Measurements from ENCODE around the gene CLTC.

CLTC gene

DNA sequence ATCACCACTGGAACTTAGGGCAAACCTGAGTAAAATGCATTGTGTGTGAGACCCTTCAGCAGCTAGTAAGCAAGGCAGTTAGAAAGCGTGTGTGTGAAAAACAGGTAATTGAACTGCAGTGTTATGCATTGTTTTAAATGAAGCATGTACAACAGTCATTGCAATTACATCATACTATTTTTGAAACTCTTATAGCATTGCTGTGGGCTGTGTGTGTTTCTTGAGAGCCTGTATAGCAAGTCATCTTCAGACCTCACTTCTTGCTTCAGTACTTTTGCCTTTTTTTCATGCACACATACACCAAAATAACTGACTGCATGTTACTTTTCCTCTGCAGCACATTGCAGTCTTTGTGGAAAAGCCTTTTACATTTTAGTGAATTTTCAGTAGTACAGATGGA, 68.3 kb downstream of the CLTC start:
- no peak for DNase-seq

DNA sequence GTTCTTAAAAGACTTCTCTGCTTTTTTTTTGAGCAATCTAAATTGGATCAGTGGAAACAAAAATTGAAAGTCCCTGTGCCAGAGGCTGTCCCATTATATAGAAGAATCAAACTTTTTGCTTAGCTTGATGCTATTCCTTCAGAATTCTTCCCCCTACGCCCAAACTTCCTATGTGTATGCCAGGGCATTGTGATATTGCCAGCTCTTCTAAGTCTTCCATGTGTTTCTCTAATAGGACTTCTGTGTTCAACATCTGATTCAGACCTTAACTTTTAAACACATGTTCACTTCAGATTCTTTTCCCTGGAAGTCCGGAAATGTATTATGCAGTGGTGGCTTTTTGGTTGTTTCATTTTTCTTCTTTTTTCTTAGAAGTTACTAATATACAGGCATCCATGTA, 68.8 kb downstream of the CLTC start:
- DNase-seq = no peak

DNA sequence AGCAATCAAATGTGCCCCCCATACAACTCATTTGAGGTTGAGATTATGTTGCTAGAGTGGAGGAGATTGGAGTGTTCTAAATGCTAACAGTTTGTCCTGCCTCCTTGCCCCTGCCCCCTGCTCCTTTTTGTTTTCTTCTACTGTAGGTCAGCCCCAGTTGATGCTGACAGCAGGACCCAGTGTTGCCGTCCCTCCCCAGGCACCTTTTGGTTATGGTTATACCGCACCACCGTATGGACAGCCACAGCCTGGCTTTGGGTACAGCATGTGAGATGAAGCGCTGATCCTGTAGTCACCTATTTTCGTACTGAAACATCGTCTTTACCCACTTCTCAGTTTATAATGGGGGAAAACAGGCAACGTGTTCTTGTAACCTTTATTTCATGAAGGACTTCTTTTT, 73.9 kb downstream of the CLTC start:
- no peak for DNase-seq

DNA sequence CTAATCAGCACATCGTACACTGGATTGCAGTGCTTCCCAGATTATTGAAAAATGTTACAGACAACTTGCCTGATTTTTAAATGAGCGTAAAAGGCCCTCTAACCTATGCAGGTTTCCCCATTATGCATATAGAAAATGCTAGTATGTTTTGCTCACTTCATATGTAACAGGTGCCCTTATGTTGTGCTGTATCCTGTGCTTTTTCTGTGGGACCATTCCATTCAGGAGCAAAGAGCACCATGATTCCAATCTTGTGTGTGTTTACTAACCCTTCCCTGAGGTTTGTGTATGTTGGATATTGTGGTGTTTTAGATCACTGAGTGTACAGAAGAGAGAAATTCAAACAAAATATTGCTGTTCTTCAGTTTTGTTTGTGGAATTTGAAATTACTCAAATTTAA, 74.6 kb downstream of the CLTC start:
- DNase-seq = no peak

DNA sequence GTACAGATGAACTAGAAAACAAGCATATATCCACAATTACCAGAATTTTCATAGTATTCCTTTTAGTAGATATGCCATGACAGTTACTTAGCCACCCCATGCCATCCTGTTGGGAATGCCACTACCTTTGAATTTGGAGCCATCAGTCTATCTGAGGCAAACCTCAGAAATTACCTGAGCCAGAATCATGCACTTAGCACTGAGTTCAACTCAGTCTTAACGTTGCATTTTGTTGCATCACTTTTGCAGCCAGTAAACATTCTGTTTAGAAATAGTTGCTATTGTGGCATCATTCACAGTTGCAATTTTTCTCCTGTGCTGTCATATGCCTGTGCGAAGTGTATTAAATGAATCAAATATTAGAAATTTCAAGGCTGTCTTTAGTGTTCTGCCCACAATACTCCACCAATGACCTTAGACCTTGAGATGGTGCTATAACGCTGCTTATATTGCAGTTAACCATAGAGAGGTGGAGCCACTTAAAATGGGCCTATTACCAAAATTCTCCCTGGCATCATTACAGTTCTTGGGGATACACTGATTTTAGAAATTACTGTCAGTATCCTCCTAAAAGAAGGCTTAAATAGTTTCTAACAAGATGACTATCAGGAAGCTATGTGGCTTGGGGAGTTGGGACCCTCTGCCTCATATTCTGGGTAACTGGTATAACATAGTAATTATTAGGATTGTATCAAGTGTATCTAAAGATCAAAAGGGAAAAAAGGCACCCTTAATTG, 76.4 kb downstream of the CLTC start:
- no peak for DNase-seq

DNA sequence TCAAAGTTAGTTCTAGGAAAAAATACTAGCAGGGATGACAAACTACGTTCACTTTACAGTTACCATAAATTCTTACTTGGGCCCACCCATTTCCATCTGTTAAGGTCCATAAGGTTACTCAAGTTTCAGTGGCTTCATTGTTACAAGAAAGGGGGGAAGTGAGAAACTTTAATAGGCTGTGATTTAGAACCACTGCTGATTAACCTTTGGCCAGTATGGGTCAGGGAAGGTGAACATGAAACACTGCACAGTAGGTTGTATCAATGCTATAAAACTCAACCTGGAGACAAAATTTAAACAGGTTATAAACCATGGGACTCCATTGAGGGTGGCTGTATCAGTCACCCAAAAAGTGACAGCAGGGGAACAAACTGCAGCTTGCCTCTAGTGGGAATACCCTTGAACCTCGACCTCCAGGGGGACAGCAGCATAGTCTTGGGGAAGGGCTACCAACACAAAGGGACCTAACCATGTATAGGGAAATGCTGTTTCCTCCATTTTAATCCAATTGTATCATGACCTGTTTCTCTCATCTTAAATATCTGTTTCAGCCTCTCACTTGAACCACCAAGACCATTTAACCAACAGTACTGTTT, 77.1 kb downstream of the CLTC start:
- DNase-seq = no peak

DNA sequence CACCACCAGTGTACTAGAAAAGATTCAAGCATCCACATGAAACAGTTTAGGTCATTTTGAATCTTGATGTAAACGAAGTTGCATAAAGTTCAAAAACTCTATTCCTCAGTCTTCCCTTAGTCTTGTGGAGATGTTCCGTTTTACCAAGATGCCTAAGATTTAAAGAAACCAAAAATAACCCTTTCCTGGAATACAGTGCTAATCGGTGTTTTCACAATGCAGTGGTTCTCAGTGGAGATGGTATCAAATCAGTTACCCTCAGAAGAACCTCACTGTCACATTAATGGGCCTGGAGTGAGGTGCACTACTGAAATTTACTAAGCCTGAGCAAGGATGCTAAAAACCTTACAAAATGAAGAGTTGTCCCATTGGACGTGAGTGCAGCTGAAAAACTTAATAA, 78.4 kb downstream of the CLTC start:
- no peak for DNase-seq

DNA sequence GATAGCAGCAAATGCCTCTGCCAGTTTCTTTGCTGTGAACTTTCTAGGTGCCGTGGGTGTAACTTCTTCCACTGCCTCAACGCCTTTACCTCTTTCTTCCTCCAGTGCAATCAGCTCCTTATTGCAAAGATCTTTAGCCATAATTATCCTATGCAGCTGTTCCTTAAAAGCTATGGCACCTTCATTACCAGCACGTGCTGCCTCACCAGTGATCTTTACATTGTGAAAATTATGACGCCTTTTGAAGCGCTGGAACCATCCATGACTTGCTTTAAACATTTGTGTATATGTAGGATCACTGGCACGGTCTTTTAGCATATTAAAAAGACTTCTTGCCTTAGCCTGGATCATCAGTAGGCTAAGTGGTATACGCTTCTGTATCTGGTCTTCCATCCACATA, 79.5 kb downstream of the CLTC start:
- no peak for DNase-seq

DNA sequence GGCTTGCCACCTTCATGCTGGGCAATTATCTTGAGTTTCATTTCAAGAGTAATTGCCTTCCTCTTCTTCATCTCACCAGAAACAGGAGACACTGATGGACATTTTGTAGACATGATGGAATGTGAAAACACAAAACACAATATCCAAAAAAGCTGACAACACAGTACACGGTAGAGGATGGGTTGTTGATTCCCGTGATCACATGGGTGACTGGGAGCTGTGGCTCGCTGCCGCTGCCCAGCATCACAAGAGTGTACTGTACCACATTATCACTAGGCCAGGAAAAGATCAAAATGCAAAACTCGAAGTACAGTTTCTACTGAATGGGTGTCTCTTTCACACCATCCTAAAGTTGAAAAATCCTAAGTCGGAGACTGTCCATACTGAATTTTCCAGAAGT, 80.1 kb downstream of the CLTC start:
- DNase-seq = no peak

DNA sequence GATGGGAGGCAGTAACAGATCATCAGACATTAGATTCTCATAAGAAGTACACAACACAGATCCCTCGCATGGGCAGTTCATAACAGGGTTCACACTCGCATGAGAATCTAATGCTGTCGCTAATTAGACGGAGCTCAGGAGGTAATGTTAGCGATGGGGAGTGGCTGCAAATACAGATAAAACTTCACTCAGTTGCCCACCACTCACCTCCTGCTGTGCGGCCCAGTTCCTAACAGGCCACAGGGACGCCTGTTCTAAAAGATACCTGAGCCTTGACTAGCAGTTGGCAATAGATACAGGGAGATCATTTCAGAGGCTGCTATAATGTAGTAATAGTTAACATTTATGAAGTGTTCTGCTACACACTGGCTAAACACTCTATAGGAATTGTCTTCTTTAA, 82.6 kb downstream of the CLTC start:
- DNase-seq = no peak

DNA sequence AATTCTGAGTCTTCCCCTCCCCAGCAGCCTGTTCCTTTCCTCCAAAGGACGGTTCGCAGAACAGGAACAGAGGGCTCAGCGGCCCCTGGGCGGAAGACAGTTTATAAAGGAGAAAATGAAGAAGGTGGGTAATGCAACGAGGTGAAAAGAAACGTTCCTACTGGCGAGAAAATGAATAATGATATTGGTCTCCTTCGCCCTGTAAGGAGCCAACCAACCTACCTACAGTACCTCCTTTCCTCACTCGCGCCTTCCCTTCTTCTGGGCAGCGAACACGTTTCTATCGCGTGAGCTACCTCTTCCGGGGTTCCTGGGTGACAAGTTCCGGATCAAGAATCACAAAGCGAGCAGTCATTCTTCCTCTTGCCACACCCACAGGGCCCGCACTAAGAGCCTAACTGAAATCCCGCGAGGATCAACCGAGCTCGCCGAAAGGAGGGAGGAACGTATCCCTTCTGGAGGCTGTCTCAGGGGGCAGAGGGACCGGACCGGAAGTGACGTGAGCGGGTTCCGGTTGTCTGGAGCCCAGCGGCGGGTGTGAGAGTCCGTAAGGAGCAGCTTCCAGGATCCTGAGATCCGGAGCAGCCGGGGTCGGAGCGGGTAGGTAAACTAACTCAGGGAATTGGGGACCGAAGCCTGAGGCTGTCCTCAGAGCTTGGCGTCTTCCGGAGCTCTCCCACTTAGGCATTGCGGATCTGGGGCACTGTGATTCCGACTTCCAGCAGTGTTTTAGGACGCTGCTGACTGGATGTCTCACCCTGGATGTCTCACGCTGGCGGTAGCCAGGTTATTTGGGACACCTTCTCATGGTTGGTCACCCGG, 87.7 kb downstream of the CLTC start, which contains the start of the genes PTRH2 and VMP1:
TSS of gene PTRH2 (minus strand) at position 282 of the 822 bp plus-strand sequence. CDS start 9,452 bp downstream, outside the sequence.
TSS of gene VMP1 (plus strand) at position 506 of the 822 bp plus-strand sequence. CDS start 23,793 bp downstream, outside the sequence.
- peak; percentile 100 for DNase-seq

DNA sequence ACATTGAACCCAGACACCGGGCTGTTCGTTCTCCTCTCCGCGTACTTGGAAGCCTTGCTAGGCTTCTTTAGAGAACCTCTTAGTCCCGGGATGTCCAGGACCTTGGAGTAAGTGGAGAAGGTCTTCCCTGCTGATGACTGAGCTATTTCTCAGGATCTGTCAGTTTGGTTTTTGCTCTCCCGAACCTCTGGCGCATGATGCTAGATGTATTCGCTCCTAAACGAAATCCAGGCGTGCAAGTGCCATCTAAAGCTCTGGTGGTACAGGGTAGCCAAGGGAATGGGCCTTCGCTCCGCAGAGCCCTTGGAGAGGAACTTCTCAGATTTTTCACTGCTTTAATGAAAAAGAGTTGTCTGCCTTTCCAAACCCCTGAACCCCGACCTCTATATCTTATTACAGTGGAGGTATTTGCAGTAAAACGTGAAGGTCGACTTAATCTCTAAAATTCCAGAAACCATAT, 88.3 kb downstream of the CLTC start:
- no peak for DNase-seq

DNA sequence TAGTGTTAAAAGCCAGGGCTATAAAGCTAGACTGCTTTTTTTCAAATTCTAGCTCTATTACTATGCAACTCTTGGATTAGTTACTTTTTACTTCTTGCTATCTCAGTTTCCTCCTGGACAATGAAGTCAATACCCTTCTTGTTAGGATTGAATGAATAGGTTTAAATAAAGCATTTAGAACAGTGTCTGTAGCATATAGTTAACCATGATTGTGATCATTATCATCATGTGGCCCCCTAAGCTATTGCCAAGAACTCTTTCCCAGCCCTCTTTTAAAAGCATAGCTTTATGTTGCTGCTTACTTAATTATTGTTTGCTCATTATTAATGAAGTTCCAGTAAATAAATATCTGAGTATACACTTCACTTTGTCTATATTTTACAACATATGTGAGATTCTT, 92.2 kb downstream of the CLTC start:
- no peak for DNase-seq

DNA sequence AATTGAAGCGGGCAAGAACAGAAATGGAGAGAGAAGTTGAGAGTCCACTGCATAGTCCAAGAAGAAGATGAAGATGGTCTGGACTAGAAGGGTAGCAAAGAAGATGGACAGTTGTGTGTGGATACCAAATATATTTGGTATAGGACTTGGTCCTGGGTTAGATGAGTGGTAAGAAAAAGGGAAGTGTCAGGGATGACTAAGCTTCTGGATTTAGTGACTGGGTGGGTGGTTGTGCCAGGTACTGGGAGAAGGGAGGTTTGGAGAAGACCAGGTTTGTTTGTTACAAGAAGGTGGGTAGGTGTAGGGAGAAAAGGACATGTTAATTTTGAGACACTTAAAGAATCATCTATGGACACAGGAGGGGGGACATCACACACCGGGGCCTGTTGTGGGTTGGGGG, 93.2 kb downstream of the CLTC start:
- DNase-seq = no peak

DNA sequence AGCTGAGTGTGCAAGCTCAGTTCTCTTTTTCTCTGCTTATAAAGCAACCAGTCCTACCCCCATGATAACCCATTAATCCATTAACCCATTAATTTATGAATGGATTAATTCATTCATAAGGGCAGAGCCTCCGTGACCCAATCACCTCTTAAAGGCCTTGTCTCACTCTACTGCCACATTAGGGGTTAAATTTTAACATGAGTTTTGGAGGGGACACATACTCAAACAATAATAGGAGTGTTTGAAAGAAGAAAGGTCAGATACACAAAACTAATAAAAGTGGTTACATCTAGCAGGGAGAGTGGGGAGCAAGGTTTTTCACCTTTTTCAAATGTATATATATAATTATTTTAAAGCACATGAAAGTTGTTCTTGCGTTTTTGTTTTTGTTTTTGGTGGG, 94.6 kb downstream of the CLTC start:
- no peak for DNase-seq

DNA sequence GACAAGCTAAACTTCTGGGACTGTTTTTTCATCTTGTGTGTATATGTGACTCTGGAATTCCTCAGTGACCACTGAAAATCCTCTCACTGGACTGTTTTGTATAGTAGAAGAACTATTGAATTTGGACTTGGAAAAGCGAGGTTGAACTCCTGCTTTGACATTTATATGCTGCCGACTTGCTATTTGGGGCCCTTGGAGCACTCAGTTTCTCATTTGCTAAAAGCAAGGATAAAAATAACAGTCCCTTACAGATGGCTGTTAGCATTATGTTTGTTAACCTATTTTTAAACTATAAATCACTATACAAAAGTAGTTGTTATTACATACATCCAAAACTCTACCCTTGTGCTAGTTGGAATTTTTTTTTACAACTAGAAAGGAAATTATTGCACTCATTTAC, 96.7 kb downstream of the CLTC start:
- DNase-seq = no peak

DNA sequence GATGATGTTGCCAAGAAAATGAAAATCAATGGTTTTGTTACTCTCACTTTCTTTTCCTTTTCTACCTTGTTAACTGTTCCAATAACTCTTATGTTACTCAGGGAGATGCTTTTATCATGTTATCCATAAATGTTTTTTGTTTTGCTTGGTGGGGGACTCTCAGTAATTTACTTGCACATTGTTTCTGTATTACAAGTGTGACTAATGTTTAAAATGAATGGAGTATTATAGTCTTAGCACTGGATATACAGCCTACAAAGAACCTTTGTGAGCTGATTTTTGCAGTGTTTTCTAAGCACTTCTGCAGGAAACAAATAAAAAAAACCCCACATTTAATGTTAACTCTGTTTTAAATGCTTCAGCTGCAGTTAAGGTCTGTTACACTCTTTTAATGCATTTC, 99.8 kb downstream of the CLTC start:
- DNase-seq = no peak

DNA sequence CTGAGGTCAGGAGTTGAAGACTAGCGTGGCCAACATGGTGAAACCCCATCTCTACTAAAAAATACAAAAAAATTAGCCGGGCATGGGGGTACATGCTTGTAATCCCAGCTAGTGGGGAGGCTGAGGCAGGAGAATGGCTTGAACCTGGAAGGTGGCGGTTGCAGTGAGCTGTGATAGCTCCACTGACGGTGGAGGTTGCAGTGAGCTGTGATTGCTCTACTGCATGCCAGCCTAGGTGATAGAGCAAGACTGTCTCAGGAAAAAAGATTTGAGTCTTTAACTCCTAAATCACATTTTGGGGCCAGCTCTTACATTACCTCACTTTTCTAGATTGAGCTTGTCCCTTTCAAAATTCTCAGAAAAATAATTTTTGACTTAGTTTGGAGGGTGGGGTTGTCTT, 102.9 kb downstream of the CLTC start:
- no peak for DNase-seq

DNA sequence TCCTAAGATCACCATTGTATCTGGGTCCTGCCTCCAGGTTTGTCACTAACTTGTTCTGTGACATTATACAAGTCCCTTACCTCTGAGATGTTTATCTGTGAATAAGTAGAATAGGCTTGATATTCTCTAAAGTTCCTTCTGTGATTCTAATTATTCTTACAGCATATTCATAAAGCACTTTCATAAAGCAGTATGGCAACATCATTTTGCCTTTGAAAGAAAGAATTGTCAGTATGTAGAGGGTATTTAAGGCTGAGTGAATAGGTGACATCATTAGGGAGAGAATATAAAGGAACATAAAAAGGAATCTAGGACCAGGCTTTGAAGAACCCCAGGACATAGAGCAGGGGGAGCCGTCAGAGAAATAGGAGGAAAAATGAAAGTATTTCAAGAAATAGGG, 103.3 kb downstream of the CLTC start:
- DNase-seq = no peak

DNA sequence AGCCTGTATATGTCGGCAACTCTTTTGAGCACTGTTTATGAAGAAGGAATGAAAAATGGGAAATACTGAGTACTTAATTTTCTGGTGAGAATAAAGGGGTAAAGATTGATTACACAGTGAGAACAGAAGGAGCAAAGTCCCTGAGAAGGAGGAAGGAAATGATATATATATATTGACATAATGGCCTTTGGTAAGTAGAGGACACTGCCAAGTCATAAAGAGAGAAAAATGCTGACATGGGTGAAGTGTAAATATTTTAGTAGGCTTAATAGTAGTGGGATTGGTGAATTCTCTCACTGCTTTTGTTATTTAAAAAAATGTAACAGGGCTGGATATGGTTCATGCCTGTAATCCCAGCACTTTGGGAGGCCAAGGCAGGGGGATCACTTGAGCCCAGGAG, 103.9 kb downstream of the CLTC start:
- no peak for DNase-seq

DNA sequence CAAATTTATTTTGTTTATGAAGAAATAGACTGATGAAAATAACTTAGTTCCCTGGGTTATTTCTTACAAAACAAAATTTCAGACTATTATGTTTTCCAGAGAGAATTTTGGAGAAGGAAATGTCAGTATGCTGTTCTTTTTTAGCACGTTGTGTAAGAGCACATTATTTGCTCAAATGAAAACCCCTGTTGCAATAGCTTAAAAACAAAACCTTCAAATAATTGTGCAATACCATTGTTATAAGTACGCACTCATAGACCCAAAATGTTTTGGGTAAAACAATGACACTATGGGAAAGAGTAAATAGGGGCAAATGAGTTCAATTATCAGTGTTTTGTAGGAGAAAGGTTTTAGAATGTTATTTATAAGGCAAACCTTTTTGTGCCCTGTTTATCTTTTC, 106.0 kb downstream of the CLTC start:
- DNase-seq = no peak

DNA sequence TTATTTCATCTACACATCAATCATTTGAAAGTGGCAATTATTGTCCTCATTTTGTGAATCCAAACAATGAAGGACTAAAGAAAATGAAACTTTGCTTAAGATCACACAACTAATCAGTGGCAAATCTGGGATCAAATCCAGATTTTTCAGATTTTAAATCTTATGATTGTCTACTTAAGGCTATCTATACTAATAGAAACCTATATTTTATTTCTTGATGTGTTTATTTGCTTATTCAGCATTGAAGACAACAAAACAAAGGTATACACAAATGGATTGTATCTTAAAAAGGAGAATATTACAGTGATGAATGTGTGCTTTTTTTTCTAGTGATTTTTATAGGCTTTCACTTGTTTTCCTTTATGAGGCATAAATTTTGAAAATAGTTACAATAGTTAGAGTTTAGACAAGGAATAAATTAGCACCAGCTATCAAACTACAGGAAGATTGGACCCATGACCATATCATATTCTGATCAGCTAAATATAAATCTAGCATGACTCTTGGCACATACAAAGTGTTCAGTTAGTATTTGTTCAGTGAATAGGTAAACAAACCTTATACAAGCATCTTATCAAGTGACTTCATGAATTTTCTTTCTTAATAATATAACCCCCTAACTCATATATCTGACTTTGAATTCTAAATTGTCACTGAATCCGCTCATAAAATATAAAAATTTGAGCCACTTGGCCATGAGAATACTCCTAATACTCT, 108.3 kb downstream of the CLTC start:
- no peak for DNase-seq

DNA sequence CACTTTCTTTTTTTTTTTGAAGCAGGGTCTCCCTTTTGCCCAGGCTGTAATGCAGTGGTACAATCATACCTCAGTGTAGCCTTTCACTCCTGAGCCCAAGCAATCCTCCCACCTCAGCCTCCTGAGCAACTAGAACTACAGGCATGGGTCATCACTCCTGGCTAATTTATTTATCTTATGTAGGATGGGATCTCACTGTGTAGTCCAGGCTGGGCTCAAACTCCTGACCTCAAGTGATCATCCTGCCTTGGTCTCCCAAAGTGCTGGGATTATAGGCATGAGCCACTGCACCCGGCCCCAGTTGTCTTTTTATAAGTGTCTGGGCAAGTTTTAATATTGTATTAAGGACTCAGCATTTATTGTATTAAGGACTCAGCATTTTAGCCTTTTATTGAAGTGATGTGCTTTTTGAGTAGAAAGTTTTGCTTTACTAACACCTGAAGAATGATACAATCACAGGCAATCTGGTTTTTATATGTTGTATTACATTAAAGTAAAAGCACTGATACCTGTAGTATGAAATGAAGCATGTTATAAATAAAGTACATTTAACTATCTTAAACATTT, 110.7 kb downstream of the CLTC start:
- DNase-seq = no peak
